HepG2 (cell line): ENCODE data around the gene MVP. TPM values are rescaled to one million over a fixed set of nuclear protein-coding genes. Genes with fewer than 3 reads are reported as not detected.

ENCODE experiments used
- CREM ChIP-seq, 2 experiments: sonication (generic) in 1 of 2; formaldehyde crosslinking in 1 of 2; IDR thresholded peaks; 2 replicates each; pipeline versions ENCODE4 v1.4.0 to v1.6.1; 2016 to 2020; ENCODE audit warnings: antibody characterized with exemption in 1 of 2, mild to moderate bottlenecking in 1 of 2, missing genetic modification reagents in 1 of 2
- ELF3 ChIP-seq: IDR thresholded peaks from 2 replicates; pipeline ENCODE4 v1.6.1; 2016; ENCODE audit warnings: missing genetic modification reagents, missing compliant biosample characterization
- FOXM1 ChIP-seq: sonication (generic); formaldehyde crosslinking; IDR thresholded peaks from 2 replicates; pipeline ENCODE4 v1.5.0; 2020; ENCODE audit warnings: missing genetic modification reagents
- GLI4 ChIP-seq: sonication (generic); formaldehyde crosslinking; IDR thresholded peaks from 2 replicates; pipeline ENCODE4 v1.5.1; 2020; ENCODE audit warnings: missing genetic modification reagents, mild to moderate bottlenecking, moderate library complexity, borderline replicate concordance
- GTF2F1 ChIP-seq: fragments of 150-350 bp; IDR thresholded peaks from 2 replicates; pipeline ENCODE4 v1.6.1; 2014; ENCODE audit warnings: low read length
- KLF13 ChIP-seq: sonication (generic); formaldehyde crosslinking; IDR thresholded peaks from 2 replicates; pipeline ENCODE4 v1.4.0; 2020; ENCODE audit warnings: mild to moderate bottlenecking, missing genetic modification reagents
- LRRFIP1 ChIP-seq: sonication (generic); formaldehyde crosslinking; conservative IDR thresholded peaks from 2 replicates; pipeline ENCODE4 v1.4.0; 2020; ENCODE audit warnings: missing genetic modification reagents
- MEF2D ChIP-seq: sonication (generic); formaldehyde crosslinking; IDR thresholded peaks from 2 replicates; pipeline ENCODE4 v1.5.1; 2020; ENCODE audit warnings: mild to moderate bottlenecking, missing genetic modification reagents
- MIER2 ChIP-seq: IDR thresholded peaks from 2 replicates; pipeline ENCODE4 v1.6.1; 2016; ENCODE audit warnings: missing biosample characterization, missing genetic modification reagents
- PRDM10 ChIP-seq: sonication (generic); formaldehyde crosslinking; IDR thresholded peaks from 2 replicates; pipeline ENCODE4 v1.4.0; 2020; ENCODE audit warnings: low read depth, missing genetic modification reagents
- SATB2 ChIP-seq: sonication (generic); formaldehyde crosslinking; IDR thresholded peaks from 2 replicates; pipeline ENCODE4 v1.5.0; 2020; ENCODE audit warnings: missing genetic modification reagents
- SOX13 ChIP-seq, 3 experiments: fragments of 450-650 bp in 1 of 3; sonication (generic) in 1 of 3; formaldehyde crosslinking in 1 of 3; IDR thresholded peaks in 2 of 3; conservative IDR thresholded peaks in 1 of 3; 2 replicates each; pipeline versions ENCODE4 v1.5.0 to v1.6.1; 2016 to 2020; ENCODE audit warnings: antibody characterized with exemption in 1 of 3, mild to moderate bottlenecking in 1 of 3, missing compliant biosample characterization in 1 of 3, missing genetic modification reagents in 1 of 3, moderate library complexity in 1 of 3
- XRCC5 ChIP-seq: fragments of 200-400 bp; formaldehyde crosslinking; optimal IDR thresholded peaks from 2 replicates; pipeline ENCODE3; 2017; ENCODE audit warnings: mild to moderate bottlenecking, low read length
- ZGPAT ChIP-seq: IDR thresholded peaks from 2 replicates; pipeline ENCODE4 v1.6.1; 2016; ENCODE audit warnings: mild to moderate bottlenecking
- ZNF451 ChIP-seq: sonication (generic); formaldehyde crosslinking; IDR thresholded peaks from 2 replicates; pipeline ENCODE4 v1.5.0; 2020; ENCODE audit warnings: mild to moderate bottlenecking, missing genetic modification reagents
- ZNF891 ChIP-seq: sonication (generic); formaldehyde crosslinking; IDR thresholded peaks from 2 replicates; pipeline ENCODE4 v1.5.0; 2020; ENCODE audit warnings: mild to moderate bottlenecking, missing genetic modification reagents
- polyA plus RNA-seq, 8 experiments: library from polyadenylated mRNA; depleted of rRNA in 3 of 8; stranded (reverse) in 7 of 8; unstranded in 1 of 8; fragments of >200 nt; fragmentation: Illumina TruSeq in 4 of 8; extraction: Trizol in 4 of 8; gene quantifications; 2 replicates each; pipeline versions ENCODE4 v1.2.1 to v1.2.3, GENCODE V29; 2011 to 2016; ENCODE audit warnings: low read depth in 4 of 8, missing spikeins in 1 of 8, mixed read lengths in 1 of 8; ENCODE audit not compliant: insufficient read depth in 1 of 8
- total RNA-seq, 5 experiments: library from RNA; depleted of rRNA; stranded (reverse); fragments of >200 nt; fragmentation: Illumina TruSeq; extraction: Trizol; gene quantifications; 2 replicates each; pipeline ENCODE4 v1.2.3, GENCODE V29; 2016; ENCODE audit warnings: low read depth in 1 of 5
- TF ChIP-seq, protein P1 (sequence below): sonication (generic); formaldehyde crosslinking; IDR thresholded peaks from 2 replicates; pipeline ENCODE4 v1.4.0; 2020; ENCODE audit warnings: missing genetic modification reagents
- TF ChIP-seq, protein P2 (sequence below): IDR thresholded peaks from 2 replicates; pipeline ENCODE4 v1.6.1; 2016; ENCODE audit warnings: missing biosample characterization, missing genetic modification reagents, low read depth

MVP gene
- total and polyA plus RNA-seq, 2 of the 13 experiments (the other 11 are each of a cell fraction or from before 2014, with no cell fraction given), result 22.9 to 43.5 TPM

DNA sequence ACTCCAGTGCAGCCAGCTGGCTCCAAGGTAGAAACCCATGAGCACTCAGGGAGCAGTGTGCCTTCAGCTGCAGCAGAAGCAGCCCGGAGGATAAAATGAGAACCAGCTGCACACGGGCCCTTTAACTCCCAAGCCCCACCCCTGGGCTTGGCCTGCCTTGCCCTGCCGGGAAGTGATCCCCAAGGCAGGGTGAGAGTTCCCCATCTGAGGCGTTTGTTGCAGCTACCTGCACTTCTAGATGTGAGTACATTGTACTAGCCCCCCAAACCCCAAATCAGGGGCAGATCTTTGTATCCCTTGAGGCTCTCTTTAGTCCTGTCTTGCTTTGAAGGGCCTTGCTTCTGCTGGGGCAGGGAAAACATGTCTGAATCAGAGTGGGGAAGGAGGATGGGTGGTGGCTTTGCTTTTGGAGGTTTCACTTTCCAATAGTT lies at the start of gene MVP (continued):
- peak; percentile 73 for TF ChIP-seq PRDM10 (CRISPR knock-in tag)
- 0 out of 2 replicates have a peak, but pooled peaks have one; percentile 71 for TF ChIP-seq LRRFIP1 (CRISPR knock-in tag)
- TF ChIP-seq MIER2, result 0 out of 2 replicates have a peak, but pooled peaks have one; percentile 17
- 0 out of 2 replicates have a peak, but pooled peaks have one; percentile 31 for TF ChIP-seq ELF3 (CRISPR knock-in tag)
- no peak for TF ChIP-seq MEF2D (CRISPR knock-in tag)
- TF ChIP-seq, protein P1, sequence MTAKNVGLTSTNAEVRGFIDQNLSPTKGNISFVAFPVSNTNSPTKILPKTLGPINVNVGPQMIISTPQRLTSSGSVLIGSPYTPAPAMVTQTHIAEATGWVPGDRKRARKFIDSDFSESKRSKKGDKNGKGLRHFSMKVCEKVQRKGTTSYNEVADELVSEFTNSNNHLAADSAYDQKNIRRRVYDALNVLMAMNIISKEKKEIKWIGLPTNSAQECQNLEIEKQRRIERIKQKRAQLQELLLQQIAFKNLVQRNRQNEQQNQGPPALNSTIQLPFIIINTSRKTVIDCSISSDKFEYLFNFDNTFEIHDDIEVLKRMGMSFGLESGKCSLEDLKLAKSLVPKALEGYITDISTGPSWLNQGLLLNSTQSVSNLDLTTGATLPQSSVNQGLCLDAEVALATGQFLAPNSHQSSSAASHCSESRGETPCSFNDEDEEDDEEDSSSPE, result no peak
- TF ChIP-seq SATB2 (CRISPR knock-in tag), result no peak
- TF ChIP-seq ZNF451 (CRISPR knock-in tag), result 0 out of 2 replicates have a peak, but pooled peaks have one; percentile 54
- TF ChIP-seq FOXM1 (CRISPR knock-in tag), result no peak
- 0 out of 2 replicates have a peak, but pooled peaks have one; percentile 2 for TF ChIP-seq ZNF891
- TF ChIP-seq SOX13 (IDR thresholded peaks at IDR 0.05), result no peak
- 0 out of 4 replicates have a peak, but pooled peaks of 1 of the 2 experiments have one; percentile 10 for TF ChIP-seq SOX13 (CRISPR knock-in tag; conservative IDR thresholded peaks at IDR 0.05 in 1 of 2, IDR thresholded peaks at IDR 0.05 in 1 of 2)
- TF ChIP-seq ZGPAT (CRISPR knock-in tag), result peak; percentile 53; the same call in 1 of the 2 replicates
- no peak for TF ChIP-seq GTF2F1
- TF ChIP-seq GLI4 (CRISPR knock-in tag), result no peak
- TF ChIP-seq KLF13 (CRISPR knock-in tag), result no peak
- TF ChIP-seq, protein P2, sequence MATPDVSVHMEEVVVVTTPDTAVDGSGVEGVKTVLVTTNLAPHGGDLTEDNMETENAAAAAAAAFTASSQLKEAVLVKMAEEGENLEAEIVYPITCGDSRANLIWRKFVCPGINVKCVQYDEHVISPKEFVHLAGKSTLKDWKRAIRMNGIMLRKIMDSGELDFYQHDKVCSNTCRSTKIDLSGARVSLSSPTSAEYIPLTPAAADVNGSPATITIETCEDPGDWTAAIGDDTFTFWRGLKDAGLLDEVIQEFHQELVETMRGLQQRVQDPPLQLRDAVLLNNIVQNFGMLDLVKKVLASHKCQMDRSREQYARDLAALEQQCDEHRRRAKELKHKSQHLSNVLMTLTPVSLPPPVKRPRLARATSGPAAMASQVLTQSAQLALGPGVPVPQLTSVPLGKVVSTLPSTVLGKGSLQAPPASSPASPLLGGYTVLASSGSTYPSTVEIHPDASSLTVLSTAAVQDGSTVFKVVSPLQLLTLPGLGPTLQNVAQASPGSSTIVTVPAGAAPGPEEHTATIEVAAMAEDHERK, result no peak
- peak; percentile 27; the same call in 1 of the 2 replicates for TF ChIP-seq CREM (IDR thresholded peaks at IDR 0.05)
- no peak for TF ChIP-seq CREM (CRISPR knock-in tag; IDR thresholded peaks at IDR 0.05)
- peak; percentile 45 for TF ChIP-seq XRCC5
